GM21381 (cell line): ENCODE measurements around the gene ADCY6.
"Not testable (repeated sequence)": the region's sequence is repeated elsewhere in the genome, so short reads cannot be mapped to it uniquely, and the experiment has no call there.

Experiments
- ATAC-seq: cut with Tn5 transposase; IDR thresholded peaks from one replicate; pipeline ENCODE4 v1.9.1; 2021; ENCODE audit warnings: mild to moderate bottlenecking, moderate library complexity; ENCODE audit not compliant: unreplicated experiment

Gene ADCY6

GRCh38 chr12:48764521-48764920, 24.4 kb downstream of the ADCY6 start:
- no peak for ATAC-seq

- no peak for ATAC-seq
These were observed 30.2 kb downstream of the ADCY6 start for GRCh38 chr12:48758737-48759136.

- ATAC-seq: no peak
These were observed 30.7 kb downstream of the ADCY6 start for GRCh38 chr12:48758186-48758585.

- ATAC-seq: no peak
These were observed 38.0 kb downstream of the ADCY6 start for GRCh38 chr12:48750769-48751356.

- no peak for ATAC-seq
These were observed 38.7 kb downstream of the ADCY6 start for GRCh38 chr12:48750215-48750614.

- no peak for ATAC-seq
These were observed 44.5 kb downstream of the ADCY6 start for GRCh38 chr12:48744251-48745008.

GRCh38 chr12:48739618-48740269, 49.1 kb downstream of the ADCY6 start:
- no peak for ATAC-seq

GRCh38 chr12:48736456-48736855, 52.4 kb downstream of the ADCY6 start:
- no peak for ATAC-seq

- no peak for ATAC-seq
These were observed 60.1 kb downstream of the ADCY6 start for GRCh38 chr12:48728807-48729206.

GRCh38 chr12:48720737-48721136, 68.2 kb downstream of the ADCY6 start:
- not testable (repeated sequence) for ATAC-seq

- not testable (repeated sequence) for ATAC-seq
These were observed 68.7 kb downstream of the ADCY6 start for GRCh38 chr12:48720171-48720570.

- not testable (repeated sequence) for ATAC-seq
These were observed 69.9 kb downstream of the ADCY6 start for GRCh38 chr12:48719002-48719401.

GRCh38 chr12:48717252-48717695, 71.6 kb downstream of the ADCY6 start:
- peak; percentile 2 for ATAC-seq

- ATAC-seq: peak; percentile 98
These were observed 72.2 kb downstream of the ADCY6 start, which contains the start of gene CCNT1 for GRCh38 chr12:48716493-48717251. Gene CCNT1 (minus strand): TSS chr12:48716707. CDS start chr12:48716675, 32 bp downstream.
